Measurements from ENCODE around the gene RGS2. TPM values are rescaled to one million over a fixed set of nuclear protein-coding genes. Genes with fewer than 3 reads are reported as not detected.

The RGS2 gene
- total RNA-seq, 4 donors from 2014 or later, result 24.5 to 54.1 (median 29.0) TPM

- TF ChIP-seq CTCF (IDR thresholded peaks at IDR 0.05) (no peak), POLR2A (IDR thresholded peaks at IDR 0.05) (no peak)
- intact Hi-C loops (cut with DNase I; ENCODE audit: low total_unique reads), result no loop called here
Observed at GRCh38 chr1:192795916-192796618, 12.8 kb upstream of the RGS2 start.

DNA sequence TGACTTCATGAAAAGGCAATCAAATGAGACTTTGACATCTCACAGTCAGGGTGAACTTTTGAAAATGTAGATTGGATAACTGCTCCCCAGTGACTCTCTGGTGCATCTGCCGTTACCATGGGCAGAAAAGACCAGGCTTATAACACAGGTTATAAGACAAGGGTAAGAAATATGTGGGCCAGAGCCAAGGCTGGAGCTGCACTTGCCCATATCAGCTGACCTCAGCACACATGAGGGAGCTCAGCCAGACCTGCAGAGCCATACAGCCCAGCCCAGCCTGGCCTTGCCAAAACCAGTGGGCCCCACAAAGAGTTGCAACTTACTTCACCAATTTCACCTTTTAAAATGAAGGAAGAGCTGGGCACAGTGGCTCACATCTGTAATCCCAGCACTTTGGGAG lies 11.7 kb upstream of the RGS2 start:
- DNase-seq (ENCODE audit: low spot score in 2 of 2), result no peak
- no peak for TF ChIP-seq CTCF (IDR thresholded peaks at IDR 0.05)
- TF ChIP-seq POLR2A (IDR thresholded peaks at IDR 0.05), result no peak
- 91 to 100% methylated on average over 1 of the region's 1 CpG for WGBS, 2 donors
- no peak overlapping the region for H3K4me3 ChIP-seq (ENCODE audit: low read depth, poor library complexity, severe bottlenecking)
- intact Hi-C loops (cut with DNase I; ENCODE audit: low total_unique reads), result no loop called here

More at GRCh38 chr1:192795916-192796618, 12.8 kb upstream of the RGS2 start:
- DNase-seq (ENCODE audit: low spot score in 2 of 2), result no peak
- 83 to 88% methylated on average over 1 of the region's 1 CpG for WGBS, 2 donors
- H3K4me3 ChIP-seq (ENCODE audit: low read depth, poor library complexity, severe bottlenecking), result no peak overlapping the region

DNA sequence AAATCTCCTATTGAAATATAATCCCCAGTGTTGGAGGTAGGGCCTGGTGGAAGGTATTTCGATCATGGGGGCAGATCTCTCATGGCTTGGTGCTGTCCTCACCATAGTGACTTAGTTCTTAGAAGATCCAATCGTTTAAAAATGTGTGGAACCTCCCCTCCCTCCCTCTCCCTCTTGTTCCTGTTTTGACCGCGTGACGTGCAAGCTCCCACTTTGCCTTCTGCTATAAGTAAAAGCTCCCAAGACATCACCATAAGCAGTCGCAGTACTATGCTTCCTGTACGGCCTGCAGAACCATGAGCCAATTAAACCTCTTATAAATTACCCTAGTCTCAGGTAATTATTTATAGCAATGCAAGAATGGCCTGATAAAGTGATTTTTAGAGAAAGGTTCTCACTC lies 10.9 kb upstream of the RGS2 start:
- DNase-seq (ENCODE audit: low spot score in 2 of 2), result no peak
- 83 to 84% methylated on average over 7 of the region's 7 CpGs for WGBS, 2 donors
- intact Hi-C loops (cut with DNase I; ENCODE audit: low total_unique reads), result no loop called here
- H3K4me3 ChIP-seq (ENCODE audit: low read depth, poor library complexity, severe bottlenecking), result no peak overlapping the region
- TF ChIP-seq CTCF (IDR thresholded peaks at IDR 0.05) (no peak), POLR2A (IDR thresholded peaks at IDR 0.05) (no peak)

- intact Hi-C loops (cut with DNase I; ENCODE audit: low total_unique reads), result no loop called here
- WGBS, 2 donors, result 73% methylated on average over 2 of the region's 2 CpGs
- no peak overlapping the region for H3K4me3 ChIP-seq (ENCODE audit: low read depth, poor library complexity, severe bottlenecking)
- DNase-seq (ENCODE audit: low spot score in 2 of 2), result no peak
- TF ChIP-seq CTCF (IDR thresholded peaks at IDR 0.05), result no peak
- TF ChIP-seq POLR2A (IDR thresholded peaks at IDR 0.05), result no peak
Observed at GRCh38 chr1:192801451-192801850, 7.4 kb upstream of the RGS2 start.

DNA sequence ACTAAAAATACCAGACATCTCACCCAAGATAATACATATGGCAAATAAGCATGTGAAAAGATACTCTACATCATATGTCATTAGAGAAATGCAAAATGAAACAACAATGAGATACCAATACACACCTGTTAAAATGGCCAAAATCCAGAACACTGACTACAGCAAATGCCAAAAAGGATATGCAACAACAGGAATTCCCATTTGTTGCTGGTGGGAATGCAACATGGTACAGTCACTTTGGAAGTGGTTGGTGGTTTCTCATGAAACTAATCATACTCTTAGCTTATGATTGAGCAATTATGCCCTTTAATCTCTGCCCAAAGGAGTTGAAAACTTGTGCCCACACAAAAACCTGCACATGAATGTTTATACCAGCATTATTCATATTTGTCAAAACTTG lies 6.4 kb upstream of the RGS2 start:
- DNase-seq (ENCODE audit: low spot score in 2 of 2), result no peak
- intact Hi-C loops (cut with DNase I; ENCODE audit: low total_unique reads), result no loop called here
- H3K4me3 ChIP-seq (ENCODE audit: low read depth, poor library complexity, severe bottlenecking), result no peak overlapping the region
- no peak for TF ChIP-seq POLR2A (IDR thresholded peaks at IDR 0.05)
- TF ChIP-seq CTCF (IDR thresholded peaks at IDR 0.05), result no peak

DNA sequence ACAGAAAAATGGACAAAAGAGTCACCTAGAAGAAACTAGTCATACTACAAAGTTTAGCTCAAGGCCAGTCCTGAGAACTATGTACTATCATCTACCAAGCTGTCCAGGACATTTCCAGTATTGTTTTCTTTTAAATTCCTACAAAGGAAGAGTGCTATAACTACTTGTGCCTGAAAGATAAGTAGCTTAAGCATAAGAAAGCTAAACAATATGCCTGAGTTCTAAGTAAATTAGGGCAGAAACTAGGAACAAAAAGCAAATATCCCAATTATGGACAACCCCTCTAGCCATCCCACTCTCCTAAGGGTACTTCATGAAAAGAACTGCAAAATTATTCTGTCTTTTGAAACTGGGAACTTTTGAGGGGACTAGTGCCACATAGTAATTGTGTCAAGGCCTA lies 5.3 kb upstream of the RGS2 start:
- DNase-seq (ENCODE audit: low spot score in 2 of 2), result no peak
- no peak for TF ChIP-seq POLR2A (IDR thresholded peaks at IDR 0.05)
- TF ChIP-seq CTCF (IDR thresholded peaks at IDR 0.05), result no peak
- no peak overlapping the region for H3K4me3 ChIP-seq (ENCODE audit: low read depth, poor library complexity, severe bottlenecking)
- intact Hi-C loops (cut with DNase I; ENCODE audit: low total_unique reads), result no loop called here

All from lower leg skin (tissue), 4 donors.